HG02623 (cell line): ENCODE measurements around the gene KRABD2.
"Not testable (repeated sequence)": the region's sequence is repeated elsewhere in the genome, so short reads cannot be mapped to it uniquely, and the experiment has no call there.

Source experiments
- ATAC-seq: cut with Tn5 transposase; IDR thresholded peaks from one replicate; pipeline ENCODE4 v1.9.1; 2021; ENCODE audit warnings: moderate library complexity; ENCODE audit not compliant: unreplicated experiment

KRABD2 gene

DNA sequence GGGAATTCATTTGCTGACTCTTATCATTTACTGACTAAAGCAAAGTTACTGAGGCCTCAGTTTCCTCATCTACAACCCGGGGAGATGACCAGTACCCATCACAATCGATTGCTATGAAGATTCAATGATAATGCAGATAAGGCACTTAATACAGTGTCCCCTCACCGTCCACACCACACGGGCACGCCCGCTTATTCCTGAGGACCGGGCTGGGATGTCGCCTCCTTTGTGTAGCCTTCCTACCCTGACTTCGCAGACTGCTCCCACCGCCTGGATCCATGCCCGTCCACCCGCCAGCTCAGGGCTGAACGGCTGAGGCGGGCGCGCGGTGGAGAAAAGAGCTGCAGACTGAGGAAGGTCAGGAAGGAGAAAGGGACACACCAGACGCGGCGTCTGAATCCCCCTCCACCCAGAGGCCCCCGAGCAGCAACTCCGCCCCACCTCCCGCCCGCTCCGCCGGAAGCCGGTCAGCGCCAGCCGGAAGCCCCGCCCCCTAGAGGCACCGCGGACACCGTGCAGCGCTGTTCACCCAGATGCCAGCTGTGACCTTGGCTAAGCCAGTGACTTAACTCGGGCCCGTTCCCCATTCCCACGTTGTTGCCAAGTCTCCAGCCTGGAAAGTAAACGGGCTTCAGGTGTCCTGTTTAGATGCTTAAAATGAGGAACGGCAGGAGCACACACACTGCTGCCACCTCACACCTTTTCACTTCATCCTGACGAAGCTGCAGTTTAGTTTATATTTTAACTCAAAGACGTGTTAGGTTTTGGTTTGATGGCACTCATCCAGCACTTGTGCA lies at the start of gene KRABD2:
KRABD2 (minus strand) TSS at position 434 of the 797 bp plus-strand sequence.
- ATAC-seq, result peak; percentile 85

DNA sequence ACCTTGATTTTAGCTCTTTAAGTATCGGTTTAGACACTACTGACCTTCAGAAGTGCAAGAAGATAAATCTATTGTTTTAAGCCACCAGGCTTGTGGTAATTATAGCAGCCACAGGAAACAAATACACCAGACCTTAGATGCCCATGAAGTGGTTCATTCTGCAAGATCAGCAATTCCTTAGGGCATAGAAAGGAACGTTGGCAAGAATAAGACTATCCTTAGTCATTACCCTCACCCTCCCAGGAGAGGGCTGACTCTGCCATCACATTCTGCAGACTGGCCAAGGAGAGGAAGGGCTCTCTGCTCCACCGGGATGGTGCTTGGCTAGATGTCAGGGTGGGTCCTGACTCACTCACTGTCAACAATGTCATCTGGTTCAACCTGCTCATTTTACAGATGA lies 45.1 kb upstream of the KRABD2 start:
- no peak for ATAC-seq

DNA sequence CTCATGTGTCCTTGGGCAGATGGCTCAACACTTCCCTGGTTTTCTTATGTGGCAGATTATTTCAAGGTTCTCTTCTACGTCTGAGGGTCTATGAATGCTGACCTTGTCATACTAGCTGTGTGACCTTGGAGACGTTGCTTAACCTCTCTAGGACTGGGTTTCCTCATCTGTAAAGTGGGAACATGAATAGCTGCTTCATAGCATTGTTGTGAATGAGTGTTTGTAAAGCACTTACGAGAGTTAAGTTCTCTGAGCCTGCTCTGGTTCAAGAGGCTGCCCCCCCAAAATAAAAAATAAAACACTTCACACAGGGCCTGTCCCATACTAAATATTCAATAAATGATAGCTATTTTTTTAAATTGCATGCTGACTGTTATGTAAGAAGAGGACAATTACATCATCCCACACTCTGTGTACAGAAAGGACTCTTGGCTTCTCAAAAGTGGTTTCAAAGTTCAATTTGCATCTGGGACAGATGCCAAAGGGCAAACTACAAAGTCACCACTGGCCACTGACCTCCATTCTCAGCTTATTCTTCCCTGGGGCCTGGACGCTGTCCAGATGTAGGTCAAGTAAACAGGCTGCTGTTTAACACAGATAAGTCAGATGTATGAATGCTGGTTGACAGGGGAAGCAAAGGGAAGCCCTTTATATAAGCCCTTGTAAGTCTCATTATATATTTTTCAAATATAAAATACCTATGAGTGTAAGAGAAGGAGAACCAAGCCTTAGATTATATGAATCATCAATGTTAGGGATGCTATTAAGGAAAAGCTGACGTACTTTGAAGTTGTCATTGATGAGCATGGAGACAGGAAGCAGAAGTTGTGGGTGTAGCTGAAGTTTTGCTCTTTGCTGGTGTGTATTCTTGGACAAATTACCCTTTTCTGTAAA lies 43.8 kb upstream of the KRABD2 start:
- ATAC-seq, result no peak

GRCh38 chr17:8419305-8419704 lies 42.8 kb upstream of the KRABD2 start:
- ATAC-seq, result no peak

DNA sequence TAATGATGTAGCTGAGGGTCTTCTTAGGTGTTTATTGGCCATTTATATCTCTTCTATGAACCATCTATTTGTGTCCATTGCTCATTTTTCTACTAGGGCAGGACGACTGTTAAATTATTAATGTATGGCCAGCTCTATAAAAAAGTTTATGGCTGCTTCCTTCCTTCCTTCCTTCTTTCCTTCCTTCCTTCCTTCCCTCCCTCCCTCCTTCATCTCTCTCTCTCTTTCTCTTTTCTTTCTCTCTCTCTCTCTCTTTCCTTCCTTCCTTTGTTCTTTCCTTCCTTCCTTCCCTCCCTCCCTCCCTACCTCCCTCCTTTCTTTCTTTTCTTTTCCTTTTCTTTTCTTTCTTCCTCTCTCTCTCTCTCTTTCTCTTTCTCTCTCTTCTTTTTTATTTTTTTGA lies 42.0 kb upstream of the KRABD2 start:
- no peak for ATAC-seq

DNA sequence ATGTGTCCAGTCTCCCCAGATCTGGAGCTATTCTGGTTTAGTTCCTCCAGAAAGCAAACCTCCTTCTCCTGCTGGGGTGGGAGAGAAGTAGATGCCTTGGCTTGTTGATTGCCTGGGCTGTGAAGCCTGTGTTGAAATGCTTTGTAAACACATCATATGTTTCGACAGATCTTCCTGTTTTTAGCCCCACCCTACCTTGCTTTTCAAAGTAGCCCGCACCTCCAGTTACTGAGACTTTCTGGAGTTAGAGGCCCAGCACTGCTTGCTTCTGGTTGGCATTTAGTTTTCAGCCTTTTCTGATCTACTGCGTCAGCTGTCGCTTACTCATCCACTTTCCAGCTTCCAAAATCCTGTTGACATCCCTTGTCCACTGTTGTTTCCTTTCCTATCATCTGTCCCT lies 41.3 kb upstream of the KRABD2 start:
- no peak for ATAC-seq

- ATAC-seq, result no peak
Observed at GRCh38 chr17:8413938-8414337, 37.4 kb upstream of the KRABD2 start.

GRCh38 chr17:8413328-8413727 lies 36.8 kb upstream of the KRABD2 start:
- ATAC-seq, result no peak

DNA sequence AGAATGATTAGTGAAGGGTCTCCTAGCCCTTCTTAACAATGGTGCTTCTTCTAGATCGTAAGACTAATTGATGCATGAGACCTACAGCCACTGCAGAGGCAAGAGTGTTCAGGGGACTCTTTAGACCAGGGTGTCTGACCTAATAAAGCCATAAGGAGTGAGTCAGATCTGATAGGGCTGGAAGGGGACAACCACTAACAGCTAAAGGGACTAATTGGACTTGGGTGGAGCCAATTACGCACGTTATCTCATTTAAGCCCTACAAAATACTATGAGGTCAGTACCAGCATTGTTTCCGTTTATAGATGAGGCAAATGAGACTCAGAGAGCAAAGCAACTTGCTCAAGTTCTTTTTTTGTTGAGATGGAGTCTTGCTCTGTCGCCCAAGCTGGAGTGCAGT lies 35.6 kb upstream of the KRABD2 start:
- ATAC-seq, result no peak

DNA sequence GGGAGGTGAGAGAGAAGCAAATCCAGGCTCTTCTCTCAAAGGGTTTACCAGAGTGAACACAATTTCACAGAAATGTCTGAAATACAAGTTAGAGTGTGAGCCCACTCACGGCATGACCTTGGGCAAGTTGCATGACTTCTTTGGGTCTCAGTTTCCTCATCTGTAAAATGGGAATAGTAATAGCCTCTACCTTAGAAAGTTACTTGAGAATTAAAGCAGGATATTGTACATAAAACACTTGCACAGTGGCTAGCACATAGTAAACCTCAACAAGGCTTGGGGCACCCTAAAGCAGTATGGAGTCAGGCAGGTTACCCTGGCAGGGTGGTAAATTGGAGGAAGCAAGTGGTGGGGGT lies 34.4 kb upstream of the KRABD2 start:
- ATAC-seq, result no peak

- ATAC-seq, result no peak
Observed at GRCh38 chr17:8409966-8410882, 33.7 kb upstream of the KRABD2 start.

- no peak for ATAC-seq
Observed at GRCh38 chr17:8408371-8408770, 31.9 kb upstream of the KRABD2 start.

- ATAC-seq, result no peak
Observed at GRCh38 chr17:8406174-8406573, 29.7 kb upstream of the KRABD2 start.

GRCh38 chr17:8405499-8406016 lies 29.1 kb upstream of the KRABD2 start:
- ATAC-seq, result no peak

DNA sequence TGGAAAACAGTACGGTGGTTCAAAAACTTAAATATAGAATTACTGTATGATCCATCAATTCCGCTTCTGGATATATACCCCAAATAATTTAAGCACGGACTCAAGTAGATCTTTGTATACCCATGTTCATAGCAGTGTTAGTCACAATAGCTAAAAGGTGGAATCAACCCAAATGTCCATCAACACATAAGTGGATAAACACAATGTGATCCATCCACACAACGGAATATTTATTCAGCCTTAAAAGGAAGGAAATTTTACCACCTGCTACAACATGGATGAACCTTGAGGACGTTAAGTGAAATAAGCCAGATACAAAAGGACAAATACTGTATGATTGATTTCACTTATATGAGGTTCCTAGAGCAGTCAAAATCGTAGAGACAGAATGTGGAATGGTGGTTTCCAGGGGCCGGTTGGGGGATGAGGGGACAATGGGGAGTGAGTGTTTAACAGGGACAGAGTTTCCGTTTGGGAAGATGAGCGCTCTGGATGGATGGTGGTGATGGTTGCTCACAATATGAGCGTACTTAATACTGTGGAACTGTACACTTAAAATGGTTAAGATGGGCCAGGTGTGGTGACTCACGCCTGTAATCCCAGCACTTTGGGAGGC lies 26.5 kb upstream of the KRABD2 start:
- ATAC-seq, result no peak

DNA sequence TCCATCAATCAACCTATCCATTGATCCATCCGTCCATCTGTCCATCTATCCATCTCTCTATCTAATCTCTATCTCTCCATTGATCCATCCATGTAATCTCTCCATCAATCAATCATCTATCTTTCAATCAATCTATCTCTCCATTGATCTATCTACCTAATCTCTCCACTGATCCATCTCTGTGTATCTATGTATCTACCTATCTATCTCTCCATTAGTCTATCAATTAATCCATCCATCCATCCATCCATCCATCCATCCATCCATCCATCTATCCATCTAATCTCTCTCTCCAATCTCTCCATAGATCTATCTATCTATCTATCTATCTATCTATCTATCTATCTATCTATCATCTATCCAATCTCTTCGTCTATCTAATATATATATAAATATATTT lies 24.6 kb upstream of the KRABD2 start:
- ATAC-seq, result no peak

DNA sequence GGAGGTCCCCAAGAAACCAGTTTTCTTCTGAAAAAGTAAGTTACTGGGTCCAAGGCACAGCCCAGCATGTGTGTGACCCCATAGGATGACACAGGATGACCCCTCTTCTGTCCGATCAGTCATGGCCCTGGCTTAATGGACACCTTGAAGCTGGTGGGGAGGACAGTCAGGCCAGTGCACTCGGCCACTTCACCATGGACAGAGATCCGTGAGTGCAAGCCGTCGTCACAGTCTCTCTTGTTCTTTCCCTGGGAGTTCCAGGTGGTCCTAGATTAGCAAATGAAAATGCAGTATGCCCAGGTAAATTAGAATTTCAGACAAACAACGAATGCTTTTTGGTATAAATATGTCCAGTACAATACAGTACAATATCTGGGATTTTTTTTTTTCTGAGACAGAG lies 22.5 kb upstream of the KRABD2 start:
- ATAC-seq, result no peak

- ATAC-seq, result no peak
Observed at GRCh38 chr17:8397636-8398035, 21.1 kb upstream of the KRABD2 start, which contains the start of gene RNF222. RNF222 (minus strand) TSS chr17:8397827; CDS start chr17:8393461, 4,366 bp downstream.

DNA sequence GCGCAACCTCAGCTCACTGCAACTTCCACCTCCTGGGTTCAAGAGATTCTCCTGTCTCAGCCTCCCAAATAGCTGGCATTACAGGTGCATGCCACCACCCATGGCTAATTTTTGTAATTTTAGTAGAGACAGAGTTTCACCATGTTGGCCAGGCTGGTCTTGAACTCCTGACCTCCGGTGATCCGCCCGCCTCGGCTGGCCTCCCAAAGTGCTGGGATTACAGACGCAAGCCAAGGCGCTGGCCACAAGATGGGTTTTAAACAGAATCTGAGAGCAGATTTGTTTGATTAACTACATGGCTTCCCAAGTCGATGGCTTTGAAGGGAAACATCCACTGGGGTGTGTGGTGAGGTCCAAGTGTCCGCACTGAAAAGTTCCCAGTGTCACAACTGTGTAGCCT lies 18.0 kb upstream of the KRABD2 start:
- not testable (repeated sequence) for ATAC-seq

- no peak for ATAC-seq
Observed at GRCh38 chr17:8393470-8394231, 17.1 kb upstream of the KRABD2 start.
